Stimulated activated CD4-positive, alpha-beta T cell treated with anti-CD3 and anti-CD28 coated beads, Interleukin-15, amount 100 ng/mL, for 48 hours (primary cell): Measurements from ENCODE around the gene TRABD2B.

Source experiments
- DNase-seq, 2 donors: peaks; one replicate each; pipeline ENCODE4 v3.0.0-alpha.2; 2020; ENCODE audit warnings: low read depth in 2 of 2

TRABD2B gene

GRCh38 chr1:48021792-48022191 lies 24.6 kb upstream of the TRABD2B start:
- DNase-seq: no peak

GRCh38 chr1:48019714-48020315 lies 22.6 kb upstream of the TRABD2B start:
- DNase-seq: no peak

DNA sequence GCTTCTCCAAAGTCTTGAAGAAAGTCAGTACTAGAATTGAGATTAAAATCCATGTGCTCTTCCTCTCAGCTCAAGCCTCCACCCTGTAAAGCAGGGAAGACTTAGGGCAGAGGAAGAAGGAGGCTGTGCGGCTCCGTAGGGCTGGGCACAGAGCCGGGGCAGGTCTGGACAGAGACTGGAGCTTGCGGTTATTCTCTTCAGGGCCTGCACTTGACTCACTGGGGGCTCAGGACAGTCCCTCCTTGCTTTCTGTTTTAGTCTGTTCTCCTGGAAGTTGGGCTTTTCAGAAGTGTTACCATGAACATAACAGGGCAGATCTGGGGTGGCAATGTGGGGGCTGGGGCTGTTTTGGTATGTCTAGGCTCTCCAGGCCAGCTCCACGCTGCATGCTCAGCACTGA lies 21.6 kb upstream of the TRABD2B start:
- no peak for DNase-seq

GRCh38 chr1:48017716-48018115 lies 20.5 kb upstream of the TRABD2B start:
- DNase-seq: no peak

DNA sequence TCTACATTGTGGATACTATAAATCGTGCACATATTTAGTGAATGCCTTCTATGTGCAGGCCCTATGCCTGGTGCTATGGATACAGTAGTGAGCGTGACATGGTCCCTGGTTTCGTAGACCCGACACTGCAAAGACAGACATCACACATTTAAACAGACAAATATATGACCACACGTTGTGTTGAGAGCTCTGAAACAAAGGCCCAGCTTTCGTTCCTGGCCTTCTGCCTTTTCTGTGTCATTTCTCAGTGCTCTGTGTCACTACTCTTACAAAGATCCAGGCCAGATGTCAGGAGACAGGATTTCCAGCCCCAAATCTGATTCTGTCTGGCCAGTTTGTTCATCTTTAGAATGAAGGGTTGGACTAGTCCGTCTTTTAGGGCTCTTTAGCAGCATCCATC lies 19.3 kb upstream of the TRABD2B start:
- DNase-seq: no peak

DNA sequence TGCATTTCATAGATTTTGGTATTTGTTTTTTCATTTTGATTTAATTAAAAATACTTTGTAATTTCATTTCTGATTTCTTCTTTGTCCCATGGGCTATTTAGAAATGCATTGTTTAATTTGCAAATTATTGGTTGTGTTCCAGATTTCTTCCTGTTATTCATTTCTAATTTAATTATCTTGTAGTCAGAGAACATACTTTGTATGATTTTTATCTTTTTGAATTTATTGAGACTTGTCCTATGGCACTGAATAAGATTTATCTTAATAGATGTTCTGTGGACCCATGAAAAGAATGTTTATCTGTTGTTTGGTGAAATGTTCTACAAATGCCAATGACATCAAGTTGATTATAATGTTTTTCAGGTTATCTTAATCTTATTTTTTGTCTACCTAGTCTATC lies 16.1 kb upstream of the TRABD2B start:
- DNase-seq: no peak

DNA sequence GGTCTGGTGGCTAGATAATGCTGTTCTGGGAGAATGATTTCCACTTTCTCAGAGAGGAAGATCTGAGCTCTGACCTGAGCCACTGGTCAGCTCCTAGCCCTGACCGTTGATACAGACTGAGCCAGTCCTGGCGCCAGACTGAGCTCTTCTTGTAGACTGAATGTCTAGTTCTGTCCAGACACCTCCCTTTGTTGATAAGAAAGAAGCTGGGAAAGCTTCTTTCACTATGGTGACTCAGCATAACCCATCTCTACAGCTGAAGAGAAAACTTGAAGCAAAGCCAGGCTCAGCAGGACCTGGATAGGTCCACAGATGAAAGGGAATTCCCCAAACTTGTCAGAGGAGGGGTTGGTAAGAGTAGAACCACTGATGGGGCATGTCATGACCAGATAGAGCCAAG lies 9.9 kb upstream of the TRABD2B start:
- no peak for DNase-seq

- DNase-seq: no peak
Measured at GRCh38 chr1:48006264-48006663, 9.1 kb upstream of the TRABD2B start.

GRCh38 chr1:48005253-48006117 lies 8.3 kb upstream of the TRABD2B start:
- no peak for DNase-seq

DNA sequence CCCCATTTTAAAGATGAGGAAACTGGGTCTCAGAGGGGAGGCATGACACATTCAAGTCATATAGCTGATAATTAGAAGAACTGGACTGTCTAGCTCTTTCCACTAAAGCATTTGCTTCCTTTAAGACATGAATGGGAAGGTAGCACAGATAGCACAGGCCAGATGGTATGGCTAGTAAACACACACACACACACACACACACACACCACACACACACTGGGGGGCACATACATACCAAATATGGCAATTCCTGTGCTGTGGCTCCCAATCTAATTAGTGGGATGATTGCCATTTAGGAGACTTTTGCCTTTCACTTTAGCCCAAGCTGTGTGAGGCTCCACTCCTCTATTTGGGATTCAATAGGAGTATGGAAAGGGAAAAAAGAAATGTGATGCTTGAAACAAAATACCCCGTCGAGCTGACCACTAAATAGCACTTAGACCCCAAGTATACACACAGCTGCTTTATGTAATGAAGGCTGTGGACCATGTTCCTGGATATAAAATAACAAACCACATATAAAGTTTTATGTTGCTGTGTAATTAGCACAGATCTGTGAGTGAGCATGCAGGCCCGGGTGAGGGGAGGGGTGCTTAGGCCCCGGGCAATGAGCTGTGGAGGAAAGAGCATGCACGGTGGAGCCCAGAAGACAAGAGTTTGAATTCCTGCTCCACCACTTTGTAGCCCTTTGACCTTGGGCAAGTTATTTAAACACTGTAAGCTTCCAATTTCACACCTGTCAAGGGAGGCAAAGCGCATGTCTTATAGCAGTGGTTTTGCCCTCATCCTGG lies 6.8 kb upstream of the TRABD2B start:
- DNase-seq: no peak

DNA sequence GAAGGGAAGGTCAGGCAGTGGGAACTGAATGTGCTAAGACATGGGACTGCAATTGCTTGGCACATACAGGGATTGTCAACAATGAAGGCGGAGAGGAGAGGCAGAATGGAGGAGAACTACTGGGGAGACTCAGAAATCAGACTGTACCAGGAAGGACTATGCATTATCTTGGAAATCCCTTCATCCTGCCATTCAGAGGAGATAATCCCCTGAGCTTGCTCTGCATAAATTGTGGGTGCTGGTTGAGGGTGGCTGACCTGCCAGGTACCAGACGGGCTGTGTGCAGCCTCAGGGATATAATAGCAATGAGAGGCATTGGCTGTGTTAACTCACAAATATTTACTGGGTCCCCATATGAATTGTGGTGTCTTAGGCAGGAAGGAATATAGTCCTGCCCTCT lies 5.0 kb upstream of the TRABD2B start:
- no peak for DNase-seq

- no peak for DNase-seq
Measured at GRCh38 chr1:48001696-48002095, 4.5 kb upstream of the TRABD2B start.

DNA sequence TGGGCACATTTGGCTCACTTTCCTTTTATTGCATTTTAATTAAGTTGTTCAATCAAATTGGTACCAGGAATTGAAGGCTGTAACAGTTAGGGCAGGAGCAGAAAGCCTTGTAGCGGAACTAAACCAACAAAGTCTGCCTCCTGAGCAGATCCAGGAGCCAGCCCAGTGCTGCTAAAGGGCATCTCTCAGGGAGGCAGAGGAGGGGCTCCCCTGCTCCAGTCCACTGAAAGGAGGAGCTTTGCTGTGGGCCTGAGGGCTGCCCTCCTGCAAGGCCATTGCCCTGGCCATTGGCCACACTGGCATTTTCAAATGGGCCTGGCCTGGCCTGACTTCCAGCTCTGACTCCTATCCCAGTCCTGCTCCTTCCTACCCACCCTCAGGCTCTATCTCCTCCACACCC lies 3.7 kb upstream of the TRABD2B start:
- DNase-seq: no peak

DNA sequence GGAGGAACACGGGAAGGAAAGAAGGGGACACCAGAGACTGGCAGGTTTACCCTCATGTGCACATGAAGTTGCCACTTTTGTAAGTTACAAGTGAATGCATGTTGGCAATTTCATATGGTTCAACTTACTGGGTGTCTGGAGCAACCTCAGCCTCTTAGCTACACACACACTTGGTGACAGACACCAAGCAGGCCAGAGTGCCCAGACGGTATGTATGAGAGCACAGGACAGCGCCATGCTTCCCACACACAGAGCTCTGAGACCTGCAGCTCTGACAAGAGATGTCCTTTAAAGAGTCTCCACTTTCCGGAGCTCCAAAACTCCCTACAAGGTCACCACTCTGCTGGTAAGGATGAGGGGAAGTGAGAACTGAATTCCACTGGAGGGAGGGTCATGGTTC lies 1.9 kb upstream of the TRABD2B start:
- no peak for DNase-seq

DNA sequence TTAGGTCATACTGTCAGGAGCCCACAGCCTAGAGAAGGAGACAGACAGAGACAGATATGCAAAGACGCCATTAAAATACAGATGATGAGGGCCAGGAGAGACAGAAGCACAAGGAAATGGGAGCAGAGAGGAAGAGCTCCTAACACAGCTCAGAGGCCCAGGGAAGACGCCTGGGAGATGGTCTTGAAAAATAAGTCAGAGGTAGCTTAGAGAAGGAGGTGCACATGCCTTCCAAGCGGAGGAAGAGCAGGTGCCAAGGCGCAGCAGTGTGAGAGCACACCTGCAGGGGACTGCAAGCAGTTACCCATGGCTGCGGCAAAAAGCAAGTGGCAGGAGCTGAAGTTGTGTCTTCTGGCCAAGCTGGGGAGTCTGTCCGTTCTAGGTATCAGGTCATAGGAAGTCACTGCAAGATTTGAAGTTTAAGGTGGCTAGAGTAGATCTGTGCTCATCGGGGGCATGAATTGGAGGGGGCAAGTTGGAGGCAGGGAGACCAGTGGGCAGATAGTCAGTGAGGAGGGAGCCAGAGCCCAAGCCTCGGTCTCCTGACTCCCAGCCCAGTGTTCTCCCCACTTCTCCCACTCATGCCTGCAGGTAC lies 1.3 kb upstream of the TRABD2B start:
- no peak for DNase-seq

DNA sequence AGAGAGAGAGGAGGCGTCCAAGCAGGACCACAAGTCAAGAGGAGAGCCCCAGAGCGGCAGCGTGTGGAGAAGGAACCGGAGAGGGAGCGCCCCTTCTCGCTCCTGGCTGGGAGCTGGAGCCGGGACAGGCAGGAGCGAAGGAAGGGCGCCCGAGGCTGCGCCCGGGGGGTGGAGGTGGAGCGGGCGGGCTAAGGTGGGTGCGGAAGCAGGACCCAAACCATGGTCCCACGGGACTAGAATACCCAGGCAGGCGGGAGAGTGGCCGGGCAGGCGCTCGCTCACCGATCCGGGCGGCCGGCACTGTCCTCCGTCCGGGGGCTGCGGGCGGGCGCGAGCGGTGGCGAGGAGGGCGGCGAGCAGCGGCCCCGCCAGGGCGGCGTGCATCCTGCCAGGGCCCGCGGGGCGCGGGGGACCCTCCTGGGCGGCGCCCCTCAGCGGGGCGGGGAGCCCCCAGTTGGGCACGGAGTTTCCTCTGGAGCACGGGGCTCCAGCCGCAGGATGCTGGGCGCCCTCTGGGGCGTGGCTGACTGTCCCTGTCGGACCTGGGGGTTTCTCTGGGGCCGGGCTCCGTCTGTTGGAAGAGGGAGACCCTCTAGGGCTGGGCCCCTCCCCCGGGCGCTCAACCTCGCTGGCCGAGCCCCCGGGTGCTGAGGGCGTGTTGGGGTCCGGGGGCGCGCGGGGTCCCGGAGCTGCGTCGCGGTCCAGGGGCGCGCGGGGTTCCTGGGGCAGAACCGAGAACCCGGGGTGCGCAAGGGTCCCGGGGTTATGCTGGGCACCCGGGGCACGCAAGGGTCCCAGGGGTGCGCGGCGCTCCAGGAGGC lies 569 bp downstream of the TRABD2B start:
- no peak for DNase-seq

DNA sequence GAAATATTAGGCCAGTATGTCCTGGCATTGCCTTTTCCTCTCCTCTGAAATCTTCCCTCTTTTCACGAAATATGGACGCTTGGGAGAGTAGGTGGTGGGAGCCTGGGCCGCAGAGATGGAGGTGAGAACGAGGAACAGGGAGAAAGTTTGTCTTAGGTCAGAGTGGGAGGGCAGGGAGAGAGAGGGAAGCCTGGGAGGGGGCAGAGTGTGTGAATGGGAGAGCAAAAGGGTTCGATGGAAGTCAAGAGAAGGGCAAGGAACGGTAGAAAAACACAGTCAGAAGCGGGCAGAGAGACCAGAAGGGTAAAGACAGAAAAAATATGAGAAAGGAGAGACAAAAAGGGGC lies 1.2 kb downstream of the TRABD2B start:
- DNase-seq: no peak

DNA sequence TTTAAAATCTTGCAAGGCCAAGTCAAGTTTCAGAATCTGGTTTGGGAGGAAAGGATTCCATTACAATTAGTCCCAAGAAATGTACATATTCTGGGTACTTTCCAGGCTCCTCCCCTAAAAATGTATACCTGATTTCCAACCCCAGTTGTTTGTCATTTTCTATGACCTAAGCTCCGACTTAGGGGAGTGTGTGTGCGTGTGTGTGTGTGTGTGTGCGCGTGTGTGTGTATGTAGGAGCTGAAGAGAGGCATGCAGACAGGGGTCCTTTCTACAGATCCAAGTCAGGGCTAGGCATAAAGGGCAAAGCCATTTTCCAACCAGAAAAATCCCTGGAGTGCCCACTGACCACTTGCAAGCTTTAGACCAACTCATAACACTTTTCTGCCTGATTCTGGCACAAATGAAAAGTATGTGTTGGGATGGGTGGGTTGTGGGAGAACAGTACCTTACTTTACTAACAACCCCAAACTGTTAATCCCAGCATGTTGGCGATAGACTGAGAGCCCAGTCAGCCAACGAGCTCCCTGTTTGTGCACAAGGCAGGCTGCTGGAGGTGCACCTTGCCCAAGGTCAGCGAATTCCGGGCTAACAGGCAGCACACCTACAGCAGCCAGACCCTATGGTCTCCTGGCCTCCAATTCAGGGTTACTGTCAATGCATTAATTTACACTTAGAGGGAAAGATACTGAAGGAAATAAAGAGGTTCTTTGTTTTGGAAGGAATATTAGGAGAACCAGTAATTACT lies 1.7 kb downstream of the TRABD2B start:
- no peak for DNase-seq

- no peak for DNase-seq
Measured at GRCh38 chr1:47993881-47994625, 3.1 kb downstream of the TRABD2B start.

GRCh38 chr1:47993416-47993740 lies 3.8 kb downstream of the TRABD2B start:
- no peak for DNase-seq
